Measurements from ENCODE around the gene CEP68. TPM values are rescaled to one million over a fixed set of nuclear protein-coding genes. Genes with fewer than 3 reads are reported as not detected.

The CEP68 gene
- total and polyA plus RNA-seq, 8 donors = 4.8 to 39.7 (median 16.7) TPM

GRCh38 chr2:65049010-65049639 is 7.1 kb upstream of the CEP68 start:
- no peak for DNase-seq
- H3K27me3 ChIP-seq = no peaks in the 10 kb centered on the region
- H3K4me1 ChIP-seq = peaks cover 0 to 7% (median 0%) of the 10 kb centered on the region in 4 donors
- intact Hi-C loops (cut with DNase I; ENCODE audit: low total_unique reads) = no loop called here
- H3K9me3 ChIP-seq = peaks cover 0 to 5% (median 2%) of the 10 kb centered on the region in 4 donors
- WGBS, 5 donors = 85 to 100% (median 91%) methylated on average over 1 of the region's 1 CpG
- H3K36me3 ChIP-seq = peaks cover 0 to 9% (median 0%) of the 10 kb centered on the region in 4 donors
- H3K27ac ChIP-seq = no peak overlapping the region
- no peak overlapping the region for H3K4me3 ChIP-seq
- TF ChIP-seq EP300 (IDR thresholded peaks at IDR 0.05) (no peak), POLR2A (IDR thresholded peaks at IDR 0.05) (no peak), POLR2AphosphoS5 (IDR thresholded peaks at IDR 0.05) (no peak), CTCF (IDR thresholded peaks at IDR 0.05) (no peak)

GRCh38 chr2:65050931-65051330 is 5.3 kb upstream of the CEP68 start:
- DNase-seq = no peak
- intact Hi-C loops (cut with DNase I; ENCODE audit: low total_unique reads) = no loop called here
- H3K4me1 ChIP-seq = peaks cover 0 to 19% (median 14%) of the 10 kb centered on the region in 4 donors
- TF ChIP-seq CTCF (IDR thresholded peaks at IDR 0.05) = no peak
- TF ChIP-seq EP300 (IDR thresholded peaks at IDR 0.05) = no peak
- TF ChIP-seq POLR2A (IDR thresholded peaks at IDR 0.05) = no peak
- TF ChIP-seq POLR2AphosphoS5 (IDR thresholded peaks at IDR 0.05) = no peak
- WGBS, 5 donors = 74 to 96% (median 95%) methylated on average over 3 of the region's 3 CpGs
- H3K27me3 ChIP-seq = no peaks in the 10 kb centered on the region
- no peak overlapping the region for H3K27ac ChIP-seq
- no peak overlapping the region for H3K4me3 ChIP-seq
- no peaks in the 10 kb centered on the region for H3K36me3 ChIP-seq
- no peaks in the 10 kb centered on the region for H3K9me3 ChIP-seq

- WGBS, 5 donors = 20 to 38% (median 29%) methylated on average over 1 of the region's 1 CpG
- Histone ChIP-seq H3K9me3 (no peaks in the 10 kb centered on the region), H3K27me3 (no peaks in the 10 kb centered on the region), H3K36me3 (no peaks in the 10 kb centered on the region), H3K4me3 (no peak overlapping the region), H3K4me1 (peaks cover 7 to 35% (median 28%) of the 10 kb centered on the region in 4 donors), H3K27ac (peak overlapping the region in 1 of 5 donors; percentile 51)
- intact Hi-C loops (cut with DNase I; ENCODE audit: low total_unique reads) = no loop called here
- TF ChIP-seq POLR2AphosphoS5 (IDR thresholded peaks at IDR 0.05) (no peak), EP300 (IDR thresholded peaks at IDR 0.05) (no peak), CTCF (IDR thresholded peaks at IDR 0.05) (no peak), POLR2A (IDR thresholded peaks at IDR 0.05) (no peak)
- peak in 1 of 2 donors; percentile 43 for DNase-seq
These were observed 3.0 kb upstream of the CEP68 start for GRCh38 chr2:65053199-65053598.

- Histone ChIP-seq H3K4me3 (peak overlapping the region; percentile 82 to 92 (median 90)), H3K27ac (peak overlapping the region in 2 of 5 donors; percentile 92 to 96), H3K9me3 (no peaks in the 10 kb centered on the region), H3K36me3 (no peaks in the 10 kb centered on the region), H3K27me3 (no peaks in the 10 kb centered on the region), H3K4me1 (peaks cover 7 to 52% (median 44%) of the 10 kb centered on the region in 4 donors)
- TF ChIP-seq CTCF (IDR thresholded peaks at IDR 0.05) (no peak), POLR2A (IDR thresholded peaks at IDR 0.05) (no peak), POLR2AphosphoS5 (IDR thresholded peaks at IDR 0.05) (no peak), EP300 (IDR thresholded peaks at IDR 0.05) (no peak)
- intact Hi-C loops (cut with DNase I; ENCODE audit: low total_unique reads) = no loop called here
- 59 to 80% (median 70%) methylated on average over 4 of the region's 4 CpGs for WGBS, 5 donors
- no peak for DNase-seq
These were observed 1.3 kb upstream of the CEP68 start for GRCh38 chr2:65054749-65055421.
